8988T (cell line): Measurements from ENCODE around the gene BICD1.
"Not testable (repeated sequence)": the region's sequence is repeated elsewhere in the genome, so short reads cannot be mapped to it uniquely, and the experiment has no call there.

ENCODE experiments used
- DNase-seq: peaks from one replicate; pipeline ENCODE4 v3.0.0; 2011

The BICD1 gene

DNA sequence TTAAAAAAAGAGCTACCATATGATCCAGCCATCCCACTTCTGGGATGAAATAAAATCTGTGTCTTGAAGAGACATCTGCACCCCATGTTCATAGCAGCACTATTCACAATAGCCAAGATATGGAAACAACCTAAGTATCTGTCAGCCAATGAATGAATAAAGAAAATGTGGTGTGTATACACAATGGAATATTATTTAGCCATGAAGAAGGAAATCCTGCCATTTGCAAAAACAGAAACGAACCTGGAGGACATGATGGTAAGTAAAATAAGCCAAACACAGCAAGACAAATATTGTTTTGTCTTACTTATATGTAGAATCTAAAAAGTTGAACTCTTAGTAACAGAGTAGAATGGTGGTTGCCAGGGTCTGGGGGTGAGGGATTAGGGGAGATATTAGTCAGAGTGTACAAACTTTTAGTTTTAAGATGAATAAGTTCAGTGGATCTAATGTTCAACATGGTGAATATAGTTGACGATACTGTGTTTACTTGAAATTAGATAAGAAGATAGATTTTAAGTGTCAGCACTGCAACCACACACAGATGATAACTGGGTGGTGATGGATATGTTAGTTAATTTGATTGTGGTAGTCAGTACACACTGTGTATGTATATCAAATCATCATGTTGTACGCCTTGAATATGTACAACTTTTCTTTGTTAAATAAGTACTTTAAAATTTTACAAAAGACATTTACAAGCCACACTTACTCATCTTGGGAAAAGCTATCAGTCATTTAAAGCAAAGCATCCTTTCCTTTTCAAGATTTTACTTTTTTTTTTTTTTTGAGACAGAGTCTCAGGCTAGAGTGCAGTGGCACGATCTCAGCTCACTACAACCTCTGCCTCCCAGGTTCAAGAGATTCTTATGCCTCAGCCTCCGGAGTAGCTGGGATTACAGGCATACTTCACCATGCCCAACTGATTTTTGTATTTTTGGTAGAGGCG is 89.9 kb downstream of the BICD1 start:
- DNase-seq, result no peak

DNA sequence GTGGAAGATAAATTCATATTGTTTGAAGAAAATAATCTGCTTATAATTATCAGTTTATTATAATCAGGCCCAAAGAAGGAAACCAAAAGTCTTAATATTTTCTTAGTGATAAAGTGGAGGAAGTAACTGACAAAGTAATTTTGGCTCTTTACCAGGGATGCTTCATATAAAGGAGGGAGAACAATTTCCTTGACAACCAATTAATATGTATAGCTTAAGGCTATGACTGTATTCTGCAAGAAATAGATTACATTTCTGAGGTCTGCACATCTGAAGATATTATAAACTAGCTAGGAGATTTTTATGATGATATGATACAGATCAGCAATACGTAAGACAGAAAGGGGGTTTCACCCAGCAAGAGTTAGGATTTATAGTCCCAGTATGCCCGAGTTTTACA is 90.8 kb downstream of the BICD1 start:
- DNase-seq, result no peak

DNA sequence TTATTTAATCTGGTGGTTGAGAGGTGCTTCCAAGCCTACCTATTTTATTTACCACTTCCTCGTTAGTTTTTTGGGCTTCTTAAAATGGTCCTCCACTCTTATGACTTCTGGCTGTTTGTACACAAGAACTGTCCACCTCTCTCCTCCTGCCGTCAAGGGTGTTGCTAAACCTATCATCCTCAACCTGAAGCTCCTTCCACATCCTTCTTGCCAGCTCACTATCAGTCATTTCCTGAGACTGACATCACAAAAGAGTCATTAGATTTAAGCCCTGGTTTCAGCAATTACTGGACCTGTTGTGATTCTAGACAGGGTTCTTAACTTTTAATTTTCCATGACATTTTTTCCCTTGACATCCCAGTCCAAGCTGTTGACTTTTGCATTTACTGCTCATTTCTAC is 91.9 kb downstream of the BICD1 start:
- DNase-seq, result no peak

DNA sequence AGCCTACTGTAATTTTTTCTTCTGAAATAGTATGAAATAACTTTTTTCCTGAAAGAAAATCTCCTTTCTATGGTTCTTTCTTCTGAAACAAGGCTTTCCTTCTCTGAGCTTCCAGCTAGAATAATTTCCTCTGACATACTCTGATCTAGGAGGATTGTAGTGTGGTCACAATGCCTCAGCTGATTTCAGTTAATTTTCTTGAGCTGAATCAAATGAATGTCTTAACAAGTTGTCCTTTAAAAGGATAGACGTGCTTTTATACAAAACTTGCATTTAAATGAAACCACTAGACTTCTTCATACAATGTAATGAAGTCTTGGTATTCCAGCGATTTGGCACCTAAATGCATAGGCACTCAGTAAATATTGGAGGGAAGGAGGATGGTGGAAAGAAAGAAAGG is 94.4 kb downstream of the BICD1 start:
- no peak for DNase-seq

DNA sequence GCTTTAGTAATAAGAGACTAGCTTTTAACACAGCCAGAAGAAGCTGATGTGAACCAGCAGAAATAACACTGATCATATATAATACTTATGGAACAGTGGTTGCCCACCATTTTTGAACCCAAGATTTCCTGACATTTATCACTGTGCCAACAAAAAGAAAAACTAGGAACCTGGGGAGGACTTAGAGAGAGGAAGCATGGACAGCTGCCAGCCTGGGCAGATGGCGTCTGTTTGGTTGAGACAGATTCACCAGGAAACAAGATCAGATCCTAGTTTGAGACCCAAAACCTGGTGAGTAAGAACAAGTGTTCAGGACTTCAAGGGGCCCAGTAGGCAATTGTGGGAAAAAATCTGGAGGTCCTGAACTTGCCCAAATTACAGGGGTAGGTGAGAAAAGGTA is 95.3 kb downstream of the BICD1 start:
- no peak for DNase-seq

DNA sequence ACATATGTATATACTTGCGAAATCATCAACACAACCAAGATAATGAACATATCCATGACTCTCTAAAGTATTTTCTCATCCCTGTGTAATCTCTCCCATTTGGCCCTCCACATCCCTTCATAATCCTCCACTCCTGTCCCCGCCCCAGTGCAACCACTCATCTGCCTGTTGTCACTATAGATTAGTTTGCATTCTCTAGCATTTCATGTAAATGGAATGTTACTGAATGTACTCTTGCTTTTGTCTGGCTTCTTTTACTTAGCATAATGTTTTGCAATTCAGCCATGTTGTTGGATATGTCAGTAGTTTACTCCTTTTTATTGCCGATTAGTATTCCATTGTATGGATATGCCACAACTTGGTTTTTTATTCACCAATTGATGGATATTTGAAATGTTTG is 99.1 kb downstream of the BICD1 start:
- DNase-seq, result no peak

DNA sequence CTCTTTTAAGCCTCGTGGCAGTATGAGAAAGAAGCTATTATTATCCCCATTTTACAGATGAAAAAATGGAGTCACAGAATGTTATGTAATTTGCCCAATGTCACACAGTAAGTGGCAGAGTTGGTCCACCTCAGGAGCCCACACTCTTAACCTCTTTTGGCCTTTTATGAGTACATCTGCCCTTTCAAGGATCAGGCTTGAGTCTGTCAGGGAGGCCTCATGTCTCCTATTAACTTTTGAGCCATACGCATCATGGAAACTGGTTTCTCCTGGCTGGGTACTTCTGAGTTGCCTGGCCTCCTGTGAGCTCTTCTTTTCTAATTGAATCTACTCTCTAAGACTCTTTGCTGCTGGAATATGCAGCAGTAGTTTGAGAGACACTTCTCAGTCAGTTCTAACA is 101.7 kb downstream of the BICD1 start:
- no peak for DNase-seq

DNA sequence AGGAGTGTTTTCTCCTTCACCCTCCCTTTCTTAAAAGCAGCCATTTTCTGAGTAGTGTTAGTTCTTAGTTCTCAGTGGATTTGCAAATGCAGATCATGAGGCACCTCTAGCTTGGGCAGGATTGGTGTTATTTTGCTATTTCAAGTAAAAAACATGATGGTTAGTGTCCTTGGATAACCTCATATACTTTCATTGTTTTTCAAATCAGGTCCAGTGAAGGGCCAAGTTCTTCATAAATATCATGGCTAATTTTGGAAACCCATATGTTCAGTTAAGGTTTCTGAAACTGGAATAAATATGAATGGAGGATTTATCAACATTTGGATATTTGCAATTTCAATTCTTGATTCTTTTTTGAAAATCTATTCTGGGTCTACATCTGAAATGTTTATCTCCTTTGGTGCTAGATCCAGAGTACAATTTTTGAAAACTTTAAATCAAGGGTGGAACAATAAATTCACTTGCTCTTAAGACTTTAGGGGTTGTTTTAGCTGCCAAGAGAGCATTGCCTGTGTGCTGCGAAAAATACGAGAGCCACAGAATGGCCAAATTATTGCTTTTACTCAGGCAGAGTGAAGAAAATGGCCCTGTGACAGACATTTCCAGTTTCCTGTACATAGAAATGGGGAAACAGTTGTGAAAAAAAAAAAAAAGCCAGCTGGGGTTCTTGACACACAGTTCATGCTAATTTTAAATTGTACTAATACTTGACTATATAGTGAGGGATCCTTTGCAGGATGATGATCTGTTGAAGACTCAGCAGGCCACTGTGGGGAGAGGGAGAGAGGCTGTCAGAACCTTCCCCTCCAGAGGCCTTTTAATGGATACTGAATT is 104.6 kb downstream of the BICD1 start:
- no peak for DNase-seq

DNA sequence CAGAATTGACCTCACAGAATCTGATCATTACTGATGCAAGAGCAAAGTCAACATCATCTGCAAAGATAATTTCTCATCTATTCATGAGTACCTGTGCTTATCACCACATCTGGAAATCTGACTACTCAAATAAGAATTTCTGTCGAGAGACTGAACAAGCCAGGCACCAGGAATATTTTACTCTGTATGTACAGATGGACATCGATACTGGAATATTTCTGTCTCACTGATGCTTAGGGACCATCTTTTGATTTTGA is 105.2 kb downstream of the BICD1 start:
- DNase-seq, result no peak

DNA sequence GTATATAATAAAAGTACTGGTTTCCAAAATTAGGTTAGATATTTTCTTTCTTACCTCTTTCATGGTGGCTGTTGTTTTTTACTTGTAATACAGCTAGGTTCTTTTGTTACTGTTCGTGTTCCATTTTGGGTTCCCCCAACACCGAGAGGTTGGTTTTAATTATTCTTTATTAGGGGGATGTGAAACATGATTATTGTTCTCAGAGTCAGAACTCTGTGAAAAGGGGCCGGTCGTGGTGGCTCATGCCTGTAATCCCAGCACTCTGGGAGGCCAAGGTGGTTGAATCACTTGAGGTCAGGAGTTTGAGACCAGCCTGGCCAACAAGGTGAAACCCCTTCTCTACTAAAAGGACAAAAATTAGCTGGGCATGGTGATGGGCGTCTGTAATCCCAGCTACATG is 108.1 kb downstream of the BICD1 start:
- no peak for DNase-seq

DNA sequence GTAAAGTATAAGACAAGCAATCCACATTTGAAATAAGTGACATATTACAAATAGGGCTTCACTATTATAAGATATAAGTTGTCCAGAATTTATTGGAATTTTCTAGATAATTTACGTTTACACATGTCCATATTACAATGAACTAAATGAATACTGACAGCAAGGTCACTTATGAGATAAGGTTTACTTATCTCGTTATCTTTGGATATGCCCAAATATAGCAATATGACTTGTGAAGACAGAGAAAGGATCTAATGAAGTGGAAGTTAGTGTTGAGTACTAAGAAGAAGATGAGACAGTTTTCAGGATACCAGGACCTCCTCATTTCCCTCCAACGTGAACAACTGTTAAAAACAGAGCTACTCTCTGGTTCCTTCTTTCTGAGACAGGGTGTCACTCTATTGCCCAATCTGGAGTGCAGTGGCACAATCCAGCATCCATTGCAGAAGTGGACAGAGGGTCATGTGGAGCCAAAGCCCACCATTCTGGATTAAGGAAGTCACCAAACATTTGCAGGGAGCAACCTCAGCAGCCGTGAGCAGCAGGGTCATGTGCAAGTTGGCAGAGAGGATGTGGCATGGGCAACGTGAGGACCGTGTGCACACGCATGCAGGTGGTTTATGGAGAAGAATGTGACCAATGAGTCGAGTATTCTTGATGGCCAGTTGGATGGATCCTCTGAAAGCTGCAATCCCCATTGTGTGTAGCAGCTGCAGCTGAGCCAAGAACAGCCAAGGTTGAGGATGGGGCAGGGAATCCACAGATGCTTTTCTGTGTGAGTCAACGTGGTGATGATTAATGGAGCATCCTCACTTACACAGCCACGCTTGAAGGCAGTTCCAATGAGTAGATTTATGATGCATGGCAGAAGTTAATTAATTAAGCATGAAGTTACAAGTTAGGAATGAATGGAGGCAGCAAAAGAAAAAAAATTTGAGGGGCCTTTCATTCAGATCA is 111.0 kb downstream of the BICD1 start:
- peak; percentile 15 for DNase-seq

DNA sequence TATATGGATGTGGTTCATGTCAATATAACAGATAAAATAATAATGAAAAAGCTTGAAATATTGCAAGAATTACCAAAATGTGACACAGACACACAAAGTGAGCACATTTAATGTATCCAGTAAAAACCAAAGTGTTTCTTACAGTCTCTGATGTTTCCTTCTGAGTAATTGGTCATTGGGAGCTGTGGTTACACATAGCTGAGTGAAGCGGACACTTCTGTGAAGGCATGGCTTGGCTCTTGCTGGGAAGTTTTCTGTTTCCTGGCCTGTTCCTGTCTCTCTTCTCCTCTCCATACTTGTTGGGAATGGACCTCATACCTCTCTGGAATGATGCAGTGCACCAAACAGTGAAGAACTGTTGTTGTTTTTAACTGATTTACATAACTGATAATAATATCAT is 117.3 kb downstream of the BICD1 start:
- no peak for DNase-seq

DNA sequence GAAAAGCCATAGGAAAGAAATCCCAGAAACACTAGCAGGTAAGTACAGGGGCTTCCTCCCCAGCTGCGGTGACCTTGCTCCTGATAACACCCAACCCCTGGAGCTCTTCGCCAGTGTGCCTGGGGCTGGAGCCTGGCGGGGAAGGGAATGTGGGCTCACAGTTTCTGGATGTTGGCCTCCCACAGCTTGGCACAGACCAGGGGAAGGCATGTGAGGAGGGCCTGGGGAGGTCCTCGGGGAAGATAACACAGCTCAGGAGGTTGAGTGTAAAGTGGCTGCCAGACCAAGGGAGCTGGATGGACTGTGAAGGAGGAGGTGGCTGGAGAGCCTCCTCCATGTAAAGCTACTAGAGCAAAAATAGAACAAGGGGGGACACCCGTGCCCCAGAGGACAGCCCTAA is 120.1 kb downstream of the BICD1 start:
- no peak for DNase-seq

DNA sequence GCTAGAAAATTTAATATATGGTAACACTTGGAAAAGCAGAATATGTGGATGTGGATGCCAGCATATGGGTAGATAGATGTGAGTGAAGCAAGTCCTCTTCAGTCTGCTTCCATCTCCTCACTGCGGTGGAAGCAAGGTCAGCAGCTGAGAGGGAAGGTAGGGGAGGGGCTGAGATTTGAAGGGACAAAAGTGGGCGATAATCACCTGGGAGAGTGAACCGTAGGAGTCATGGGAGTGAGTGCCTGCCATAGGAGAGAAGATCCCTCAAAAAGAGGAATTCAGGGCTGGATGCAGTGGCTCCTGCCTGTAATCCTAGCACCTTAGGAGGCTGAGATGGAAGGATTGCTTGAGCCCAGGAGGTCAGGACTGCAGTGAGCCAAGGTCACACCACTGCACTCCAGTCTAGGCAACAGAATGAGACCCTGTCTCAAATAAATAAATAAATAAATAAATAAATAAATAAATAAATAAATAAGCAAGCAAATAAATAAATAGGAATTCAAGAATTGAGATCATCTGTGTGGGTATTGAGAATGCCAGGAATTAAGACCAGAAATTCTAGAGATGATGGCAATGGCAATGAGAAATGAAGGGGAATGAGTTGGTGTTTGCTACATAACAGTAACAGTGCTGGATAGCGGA is 123.4 kb downstream of the BICD1 start:
- DNase-seq, result no peak

DNA sequence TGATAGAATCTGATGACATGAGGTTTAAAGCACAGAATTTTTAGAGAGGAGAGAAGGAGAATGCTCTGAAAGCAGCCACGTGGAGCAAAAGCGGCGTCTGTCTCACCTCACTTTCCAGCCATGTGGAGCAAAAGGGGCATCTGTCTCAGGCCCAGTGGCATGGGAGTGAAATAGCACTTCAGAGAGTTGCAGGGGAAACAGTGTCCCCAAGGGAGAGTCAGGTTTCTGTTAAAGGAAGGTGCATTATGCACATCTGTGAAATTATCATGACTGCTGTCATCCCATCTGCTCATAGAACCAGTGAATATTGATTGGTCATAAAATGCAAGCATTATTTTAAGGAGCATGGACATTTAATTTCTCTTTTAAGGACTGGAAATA is 124.0 kb downstream of the BICD1 start:
- DNase-seq, result no peak

DNA sequence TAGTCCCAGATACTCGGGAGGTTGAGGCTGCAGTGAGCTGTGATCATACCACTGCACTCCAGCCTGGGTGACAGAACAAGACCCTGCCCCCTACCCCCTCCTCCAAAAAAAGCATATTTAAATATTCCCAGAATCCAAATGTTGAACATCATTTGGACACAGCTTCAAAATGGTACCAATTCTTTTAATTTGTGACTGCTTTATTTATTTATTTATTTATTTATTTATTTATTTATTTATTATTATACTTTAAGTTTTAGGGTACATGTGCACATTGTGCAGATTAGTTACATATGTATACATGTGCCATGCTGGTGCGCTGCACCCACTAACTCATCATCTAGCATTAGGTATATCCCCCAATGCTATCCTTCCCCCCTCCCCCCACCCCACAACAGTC is 124.7 kb downstream of the BICD1 start:
- not testable (repeated sequence) for DNase-seq

DNA sequence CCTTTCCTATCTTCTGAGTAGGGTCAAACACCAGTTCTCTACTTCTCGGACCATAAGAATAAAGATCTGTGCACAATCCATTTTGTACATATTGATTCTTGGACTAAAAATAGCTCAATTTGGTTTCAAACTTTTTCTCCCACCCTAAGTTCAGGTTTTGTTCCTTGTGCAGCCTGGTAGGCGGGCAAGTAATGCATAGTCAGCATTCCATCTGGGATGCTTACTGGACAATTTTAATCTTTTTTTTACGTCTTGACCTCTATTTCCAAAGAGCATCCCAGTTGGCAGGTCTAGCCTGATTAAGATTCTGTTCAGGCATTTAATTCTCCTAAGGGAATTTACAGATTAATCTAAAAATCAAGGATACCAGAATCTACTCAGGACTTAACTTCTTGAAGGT is 126.9 kb downstream of the BICD1 start:
- DNase-seq, result no peak

DNA sequence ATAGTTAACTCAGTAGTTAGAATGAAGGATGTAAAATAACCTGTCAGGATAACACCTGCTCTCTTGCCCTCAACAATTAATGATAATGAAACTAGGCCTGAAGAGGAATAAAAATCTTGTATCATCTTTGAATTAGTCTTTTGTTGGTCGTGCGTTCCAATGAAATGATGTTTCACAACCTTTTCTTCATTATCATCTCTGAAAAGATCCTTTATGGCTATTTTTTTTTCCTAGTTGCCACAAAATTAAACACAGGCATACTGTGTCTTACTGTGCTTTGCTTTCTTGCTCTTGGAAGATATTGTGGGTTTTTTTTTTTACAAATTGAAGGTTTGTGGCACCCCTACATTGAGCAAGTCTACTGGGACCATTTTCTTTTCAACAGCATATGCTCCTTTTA is 128.6 kb downstream of the BICD1 start:
- DNase-seq, result no peak

DNA sequence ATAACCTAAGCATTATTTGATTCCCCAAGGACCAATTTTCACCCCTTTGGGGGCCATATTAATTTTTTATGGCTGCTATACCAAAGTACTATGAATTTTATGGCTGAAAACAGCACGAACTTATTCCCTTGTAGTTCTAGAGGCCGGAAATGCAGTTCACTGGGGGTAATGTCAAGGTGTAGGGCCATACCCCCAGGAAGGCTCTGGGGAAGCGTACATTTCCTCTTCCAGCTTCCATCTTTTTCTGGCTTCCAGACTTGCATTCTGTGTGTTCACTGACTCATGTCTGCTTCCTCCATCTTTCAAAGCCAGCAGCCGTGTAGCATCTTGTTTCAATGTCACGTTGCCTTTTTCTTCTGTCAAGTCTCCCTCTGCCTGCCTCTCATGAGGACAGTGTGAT is 133.5 kb downstream of the BICD1 start:
- no peak for DNase-seq

DNA sequence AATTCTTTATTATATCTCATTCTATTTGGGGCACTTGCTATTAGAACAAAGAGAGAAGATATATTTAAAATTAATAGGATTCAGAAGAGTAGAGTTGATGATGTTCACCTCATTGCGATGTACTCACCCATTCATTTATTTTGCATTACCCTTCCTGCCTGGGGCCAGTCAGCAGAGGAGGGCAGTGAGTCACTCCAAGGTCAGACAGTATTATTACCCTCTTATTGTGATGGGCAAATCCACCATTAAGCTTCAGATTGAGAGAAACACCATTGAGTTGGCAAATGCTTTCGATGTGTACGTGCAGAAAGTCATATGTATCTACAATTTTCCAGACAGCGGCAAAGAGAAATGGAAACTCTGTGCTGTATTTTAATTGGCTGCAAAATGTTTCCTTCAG is 134.2 kb downstream of the BICD1 start:
- DNase-seq, result no peak

DNA sequence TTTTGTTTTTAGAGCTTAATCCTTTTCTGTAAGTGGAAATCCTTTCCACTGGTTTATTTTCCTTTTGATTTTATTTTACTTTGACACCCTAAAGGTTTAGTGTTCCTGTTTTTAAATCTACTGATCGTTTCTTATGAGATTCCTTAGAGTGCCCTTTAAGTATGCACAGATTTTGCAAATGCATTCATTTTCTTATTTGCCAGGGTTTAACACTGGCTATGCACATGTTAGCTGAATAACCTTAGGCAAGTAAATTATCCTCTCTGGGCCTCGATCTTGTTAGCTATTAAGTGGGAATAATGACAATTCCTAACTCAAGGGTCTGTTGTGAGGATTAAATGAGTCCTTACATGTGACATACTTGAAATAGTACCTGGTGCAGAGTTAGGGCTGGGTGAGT is 136.0 kb downstream of the BICD1 start:
- DNase-seq, result no peak

DNA sequence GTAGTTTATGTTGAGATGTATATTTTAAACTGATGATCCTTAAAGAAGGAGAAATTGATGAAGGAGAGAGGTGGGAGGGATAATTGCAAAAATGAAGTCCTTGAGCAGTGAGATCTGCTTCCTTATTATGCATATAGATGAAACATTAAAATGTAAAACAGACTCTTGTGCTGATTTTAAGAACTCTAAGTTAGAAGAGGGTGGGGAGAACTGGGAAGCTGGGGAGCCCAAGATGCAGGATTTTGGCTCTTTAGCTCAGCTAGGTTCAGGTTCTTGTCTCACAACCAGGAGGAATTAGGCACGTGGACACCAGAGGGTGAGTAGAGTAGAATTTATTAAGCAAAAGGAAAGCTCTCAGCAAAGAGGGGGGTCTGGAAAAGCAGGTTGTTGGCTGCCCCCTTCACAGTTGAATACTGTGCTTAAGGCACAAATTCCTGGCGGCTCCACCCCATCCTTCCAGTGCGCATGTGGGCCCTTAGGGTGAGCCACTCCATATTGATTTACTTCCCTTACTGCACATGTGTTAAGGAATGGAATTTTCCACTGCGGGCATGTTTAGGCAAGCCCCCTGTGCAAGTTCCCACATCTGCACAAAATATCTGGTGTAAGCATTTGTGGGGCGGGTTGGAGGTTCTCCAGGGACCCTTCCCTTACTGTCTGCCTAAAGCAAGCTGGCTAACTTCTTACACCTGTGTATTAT is 141.9 kb downstream of the BICD1 start:
- no peak for DNase-seq
